ENCODE data around the gene KIAA1217. TPM values are rescaled to one million over a fixed set of nuclear protein-coding genes. Genes with fewer than 3 reads are reported as not detected.

KIAA1217 gene
- total and polyA plus RNA-seq, 2 experiments from 2014 or later, result 5.4 to 8.1 TPM

DNA sequence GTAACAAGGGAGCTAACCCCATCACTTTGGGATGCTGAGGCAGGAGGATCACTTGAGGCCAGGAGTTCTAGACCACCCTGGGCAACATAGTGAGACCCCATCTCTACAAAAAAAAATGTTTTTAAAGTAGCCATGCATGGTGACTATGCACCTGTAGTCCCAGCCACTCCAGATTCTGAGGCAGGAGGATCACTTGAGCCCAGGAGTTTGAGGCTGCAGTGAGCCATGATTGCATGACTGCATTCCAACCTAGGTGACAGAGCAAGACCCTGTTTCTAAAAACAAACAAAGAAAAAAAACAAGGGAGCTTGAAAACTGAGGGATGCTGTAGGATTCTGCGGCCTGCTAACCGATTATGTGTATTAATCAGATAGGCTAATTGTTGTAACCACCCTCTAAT, 4.9 kb downstream of the KIAA1217 start:
- no peak for TF ChIP-seq EZH2 (IDR thresholded peaks at IDR 0.05; ENCODE audit: insufficient read depth, poor library complexity, severe bottlenecking)
- no peak for TF ChIP-seq EZH2phosphoT487 (IDR thresholded peaks at IDR 0.05; ENCODE audit: insufficient read depth, low read depth)
- Histone ChIP-seq H2AFZ (no peak overlapping the region), H3K9me3 (ENCODE audit: low read depth) (no peaks in the 10 kb centered on the region), H3K4me2 (ENCODE audit: unreplicated experiment) (no peak overlapping the region), H4K20me1 (ENCODE audit: insufficient read depth) (no peaks in the 10 kb centered on the region), H3K9me2 (ENCODE audit: insufficient read depth) (no peaks in the 10 kb centered on the region), H3K4me3 (no peak overlapping the region), H3K36me3 (ENCODE audit: low read depth) (no peaks in the 10 kb centered on the region), H3K27ac (no peak overlapping the region), H3K27me3 (replicated peaks; ENCODE audit: insufficient read depth) (no peaks in the 10 kb centered on the region), H3K79me2 (ENCODE audit: insufficient read depth) (no peaks in the 10 kb centered on the region), H3K4me1 (ENCODE audit: insufficient read depth) (no peaks in the 10 kb centered on the region), H3K9ac (no peak overlapping the region), H3F3A (ENCODE audit: insufficient read depth) (peaks cover 8% of the 10 kb centered on the region)
- in situ Hi-C loops (cut with MboI), result loop anchor here (25.0 kb wide), 1 partner anchor 298 kb away; no protein-coding TSS in a partner anchor
- 100% methylated on average over 2 of the region's 2 CpGs for WGBS, 2 experiments (ENCODE audit: low coverage in 1 of 2, low lambda C conversion rate in 2 of 2, missing lambda C conversion rate in 2 of 2)
- no peak for DNase-seq

DNA sequence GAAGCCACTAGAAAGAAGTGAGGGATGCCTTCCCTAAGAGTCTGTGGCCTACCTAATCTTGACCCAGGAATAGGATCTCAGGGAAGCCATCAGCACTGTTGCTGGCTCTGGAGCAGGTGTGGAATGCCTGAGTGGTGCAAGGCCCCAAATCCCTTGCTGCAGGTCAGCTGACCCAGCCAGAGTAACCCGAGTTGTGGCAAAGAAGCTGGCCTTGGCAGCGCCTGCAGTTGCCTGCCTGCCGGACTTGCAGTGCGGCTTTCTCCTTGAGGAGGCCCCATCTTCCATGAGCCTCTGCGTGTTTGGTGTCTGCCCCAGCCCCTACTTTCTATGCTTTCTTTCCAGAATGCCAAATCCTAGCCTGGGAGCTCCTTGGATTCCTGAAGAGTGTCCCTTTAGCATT, 5.8 kb downstream of the KIAA1217 start:
- H3K4me2 ChIP-seq (ENCODE audit: unreplicated experiment), result no peak overlapping the region
- no peak for DNase-seq

DNA sequence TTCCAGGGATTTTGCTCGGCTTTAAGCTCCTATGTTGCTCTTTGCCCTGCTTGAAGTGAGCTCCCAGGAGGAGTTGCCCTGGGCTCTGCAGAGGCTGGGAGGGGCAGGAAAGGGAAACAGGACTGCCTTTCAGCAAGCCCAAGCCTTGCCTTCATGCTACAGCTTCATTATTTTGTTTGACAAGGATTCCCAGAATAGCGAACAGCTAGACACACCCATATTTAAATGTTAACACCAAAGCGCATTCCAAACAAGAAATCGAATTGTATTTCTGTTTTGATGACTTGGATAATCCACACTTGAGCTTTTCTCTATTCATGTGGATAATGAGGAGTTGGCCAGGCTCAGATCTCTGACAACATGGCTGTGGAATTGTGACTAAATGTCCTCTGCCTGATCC, 6.3 kb downstream of the KIAA1217 start:
- Histone ChIP-seq H3K4me3 (no peak overlapping the region), H2AFZ (no peak overlapping the region), H4K20me1 (ENCODE audit: insufficient read depth) (no peaks in the 10 kb centered on the region), H3K27ac (no peak overlapping the region), H3K9ac (no peak overlapping the region), H3K4me1 (ENCODE audit: insufficient read depth) (no peaks in the 10 kb centered on the region), H3K79me2 (ENCODE audit: insufficient read depth) (no peaks in the 10 kb centered on the region), H3K9me3 (ENCODE audit: low read depth) (no peaks in the 10 kb centered on the region), H3K27me3 (replicated peaks; ENCODE audit: insufficient read depth) (no peaks in the 10 kb centered on the region), H3K9me2 (ENCODE audit: insufficient read depth) (no peaks in the 10 kb centered on the region), H3K36me3 (ENCODE audit: low read depth) (no peaks in the 10 kb centered on the region), H3K4me2 (ENCODE audit: unreplicated experiment) (no peak overlapping the region), H3F3A (ENCODE audit: insufficient read depth) (no peaks in the 10 kb centered on the region; the same call in 1 of the 2 replicates)
- WGBS, 2 experiments (ENCODE audit: low coverage in 1 of 2, low lambda C conversion rate in 2 of 2, missing lambda C conversion rate in 2 of 2), result 22 to 24% methylated on average over 4 of the region's 4 CpGs
- in situ Hi-C loops (cut with MboI), result loop anchor here (25.0 kb wide), 1 partner anchor 297 kb away; no protein-coding TSS in a partner anchor
- TF ChIP-seq EZH2 (IDR thresholded peaks at IDR 0.05; ENCODE audit: insufficient read depth, poor library complexity, severe bottlenecking) (no peak), EZH2phosphoT487 (IDR thresholded peaks at IDR 0.05; ENCODE audit: insufficient read depth, low read depth) (no peak)
- DNase-seq, result peak; percentile 7

More for the DNA sequence above, 5.8 kb downstream of the KIAA1217 start:
- TF ChIP-seq EZH2 (IDR thresholded peaks at IDR 0.05; ENCODE audit: insufficient read depth, poor library complexity, severe bottlenecking), result no peak
- no peak for TF ChIP-seq EZH2phosphoT487 (IDR thresholded peaks at IDR 0.05; ENCODE audit: insufficient read depth, low read depth)
- no peaks in the 10 kb centered on the region for H4K20me1 ChIP-seq (ENCODE audit: insufficient read depth)
- H3K27ac ChIP-seq, result no peak overlapping the region
- H3K27me3 ChIP-seq (replicated peaks; ENCODE audit: insufficient read depth), result no peaks in the 10 kb centered on the region
- WGBS, 2 experiments (ENCODE audit: low coverage in 1 of 2, low lambda C conversion rate in 2 of 2, missing lambda C conversion rate in 2 of 2), result 62 to 74% methylated on average over 5 of the region's 5 CpGs
- H3K9me3 ChIP-seq (ENCODE audit: low read depth), result no peaks in the 10 kb centered on the region
- H2AFZ ChIP-seq, result no peak overlapping the region
- no peaks in the 10 kb centered on the region for H3K9me2 ChIP-seq (ENCODE audit: insufficient read depth)
- no peaks in the 10 kb centered on the region for H3K36me3 ChIP-seq (ENCODE audit: low read depth)
- in situ Hi-C loops (cut with MboI), result loop anchor here (25.0 kb wide), 1 partner anchor 298 kb away; no protein-coding TSS in a partner anchor
- H3K79me2 ChIP-seq (ENCODE audit: insufficient read depth), result no peaks in the 10 kb centered on the region
- H3K4me1 ChIP-seq (ENCODE audit: insufficient read depth), result no peaks in the 10 kb centered on the region
- peaks cover under 1% of the 10 kb centered on the region; the same call in 1 of the 2 replicates for H3F3A ChIP-seq (ENCODE audit: insufficient read depth)
- no peak overlapping the region for H3K9ac ChIP-seq
- H3K4me3 ChIP-seq, result no peak overlapping the region

DNA sequence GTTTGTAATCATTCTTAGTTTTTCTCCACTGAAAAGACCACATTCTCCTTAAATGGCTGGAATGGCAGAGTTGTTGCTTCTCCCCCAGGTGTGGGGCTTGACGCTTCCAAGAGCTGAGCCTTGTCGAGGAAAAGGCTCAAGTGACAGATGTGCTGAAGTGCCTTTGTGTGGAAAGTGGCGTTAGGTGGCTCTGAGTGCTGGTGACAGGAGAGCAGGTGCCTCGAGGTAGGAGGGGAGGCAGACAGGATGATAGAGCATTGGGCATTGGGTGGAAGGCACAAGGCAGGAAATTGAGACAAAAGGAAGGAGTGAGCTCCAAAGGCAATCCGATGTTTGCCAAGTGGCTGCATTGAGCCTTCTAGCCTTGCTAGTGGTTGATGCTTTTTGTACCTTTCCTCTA, 6.7 kb downstream of the KIAA1217 start:
- H3K4me1 ChIP-seq (ENCODE audit: insufficient read depth), result no peaks in the 10 kb centered on the region
- H3K4me2 ChIP-seq (ENCODE audit: unreplicated experiment), result no peak overlapping the region
- in situ Hi-C loops (cut with MboI), result loop anchor here (25.0 kb wide), 1 partner anchor 297 kb away; no protein-coding TSS in a partner anchor
- H2AFZ ChIP-seq, result no peak overlapping the region
- no peaks in the 10 kb centered on the region for H3K36me3 ChIP-seq (ENCODE audit: low read depth)
- no peak overlapping the region for H3K9ac ChIP-seq
- H3K9me2 ChIP-seq (ENCODE audit: insufficient read depth), result no peaks in the 10 kb centered on the region
- no peaks in the 10 kb centered on the region for H4K20me1 ChIP-seq (ENCODE audit: insufficient read depth)
- TF ChIP-seq EZH2 (IDR thresholded peaks at IDR 0.05; ENCODE audit: insufficient read depth, poor library complexity, severe bottlenecking), result no peak
- TF ChIP-seq EZH2phosphoT487 (IDR thresholded peaks at IDR 0.05; ENCODE audit: insufficient read depth, low read depth), result no peak
- H3K27ac ChIP-seq, result no peak overlapping the region
- no peaks in the 10 kb centered on the region for H3K9me3 ChIP-seq (ENCODE audit: low read depth)
- WGBS, 2 experiments (ENCODE audit: low coverage in 1 of 2, low lambda C conversion rate in 2 of 2, missing lambda C conversion rate in 2 of 2), result 52 to 66% methylated on average over 5 of the region's 5 CpGs
- no peaks in the 10 kb centered on the region; the same call in 1 of the 2 replicates for H3F3A ChIP-seq (ENCODE audit: insufficient read depth)
- no peak overlapping the region for H3K4me3 ChIP-seq
- DNase-seq, result no peak
- H3K27me3 ChIP-seq (replicated peaks; ENCODE audit: insufficient read depth), result no peaks in the 10 kb centered on the region
- H3K79me2 ChIP-seq (ENCODE audit: insufficient read depth), result no peaks in the 10 kb centered on the region

Data from GM23248 (cell line).